ENCODE measurements around the gene TMEM212.
"Not testable (repeated sequence)": the region's sequence is repeated elsewhere in the genome, so short reads cannot be mapped to it uniquely, and the experiment has no call there.

Gene TMEM212

DNA sequence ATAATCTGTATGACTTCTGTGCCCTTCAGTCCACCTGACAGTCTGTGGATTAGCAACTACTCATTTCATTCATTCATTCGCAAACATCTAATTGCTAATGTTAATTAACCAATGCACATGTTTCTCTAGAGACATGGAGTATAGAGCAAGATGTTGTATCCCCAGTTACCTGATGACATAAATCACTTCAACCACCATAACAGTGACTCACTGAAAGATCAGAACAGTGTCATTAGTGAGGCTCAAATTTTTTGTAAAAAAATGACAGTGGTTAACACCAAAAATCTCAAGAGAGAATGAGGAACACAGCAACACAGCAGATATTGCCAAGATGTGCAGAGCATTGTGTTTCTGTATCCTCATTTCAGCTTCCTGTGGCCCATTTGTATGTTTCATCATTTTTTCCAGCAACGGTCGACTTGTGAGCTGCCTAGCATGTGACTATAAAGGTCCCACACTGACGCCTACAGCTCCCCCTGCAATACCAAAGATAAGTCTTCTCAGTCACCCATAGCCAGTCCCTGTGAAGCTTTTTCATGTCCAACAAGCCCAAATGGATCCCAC, 29.2 kb upstream of the TMEM212 start:
- Histone ChIP-seq H3K4me3 (ENCODE audit: insufficient read length, low read depth) (no peak overlapping the region), H3K4me1 (ENCODE audit: insufficient read depth, insufficient read length) (peaks cover 3% of the 10 kb centered on the region), H3K27me3 (ENCODE audit: insufficient read depth, insufficient read length) (peaks cover 29% of the 10 kb centered on the region), H3K9me3 (ENCODE audit: insufficient read depth, low read length) (0 out of 2 replicates have a peak, but pooled peaks cover 4% of the 10 kb centered on the region), H3K9ac (ENCODE audit: insufficient read length, low read depth) (no peak overlapping the region), H3K36me3 (ENCODE audit: insufficient read depth, insufficient read length, low read length) (no peaks in the 10 kb centered on the region)
- TF ChIP-seq YY1 (IDR thresholded peaks at IDR 0.05; ENCODE audit: insufficient read depth, insufficient read length) (no peak), SUZ12 (IDR thresholded peaks at IDR 0.05; ENCODE audit: extremely low read depth, insufficient read depth, insufficient read length) (no peak), ZNF274 (IDR thresholded peaks at IDR 0.05; ENCODE audit: low read depth, low read length) (no peak)
- no peak for DNase-seq (ENCODE audit: low read depth, low spot score)

DNA sequence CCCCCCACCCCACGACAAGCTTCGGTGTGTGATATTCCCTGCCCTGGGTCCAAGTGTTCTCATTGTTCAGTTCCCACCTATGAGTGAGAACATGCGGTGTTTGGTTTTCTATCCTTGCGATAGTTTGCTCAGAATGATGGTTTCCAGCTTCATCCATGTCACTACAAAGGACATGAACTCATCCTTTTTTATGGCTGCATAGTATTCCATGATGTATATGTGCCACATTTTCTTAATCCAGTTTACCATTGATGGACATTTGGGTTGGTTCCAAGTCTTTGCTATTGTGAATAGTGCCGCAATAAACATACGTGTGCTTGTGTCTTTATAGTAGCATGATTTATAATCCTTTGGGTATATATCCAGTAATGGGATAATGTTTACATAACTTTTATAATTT, 28.5 kb upstream of the TMEM212 start:
- not testable (repeated sequence) for DNase-seq (ENCODE audit: low read depth, low spot score); H3K9ac ChIP-seq (ENCODE audit: insufficient read length, low read depth); H3K4me1 ChIP-seq (ENCODE audit: insufficient read depth, insufficient read length); H3K4me3 ChIP-seq (ENCODE audit: insufficient read length, low read depth); H3K36me3 ChIP-seq (ENCODE audit: insufficient read depth, insufficient read length, low read length); H3K9me3 ChIP-seq (ENCODE audit: insufficient read depth, low read length)
- H3K27me3 ChIP-seq (ENCODE audit: insufficient read depth, insufficient read length) = peaks cover 22% of the 10 kb centered on the region

DNA sequence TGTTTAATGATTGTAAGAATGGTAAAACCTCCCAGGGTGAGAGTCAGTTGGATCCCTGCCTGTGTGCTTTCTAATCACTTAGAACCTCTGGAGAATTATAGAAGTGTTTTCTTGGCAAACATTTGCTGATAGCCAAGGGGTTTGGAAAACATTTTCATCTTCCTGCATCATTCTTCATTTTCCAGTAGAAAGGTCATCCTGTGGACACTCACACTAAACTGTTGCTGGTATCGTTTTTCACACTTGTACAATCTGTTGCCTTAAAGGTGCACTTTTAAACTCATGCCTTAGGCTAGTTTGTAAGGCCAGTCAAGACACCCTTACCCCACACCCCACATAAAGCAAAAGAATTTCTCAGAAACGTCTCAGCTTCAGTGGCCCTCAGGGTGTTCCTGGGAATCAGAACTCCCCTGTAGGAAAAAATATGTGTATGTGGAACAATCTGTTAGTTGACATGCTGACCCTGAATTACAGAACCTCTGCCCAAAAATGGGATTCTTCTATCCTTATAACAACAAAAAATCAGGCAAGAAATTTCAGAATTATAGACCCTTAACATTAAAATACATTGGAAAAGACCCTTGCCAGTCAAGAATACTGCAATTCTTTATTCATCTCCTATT, 27.1 kb upstream of the TMEM212 start:
- no peaks in the 10 kb centered on the region for H3K36me3 ChIP-seq (ENCODE audit: insufficient read depth, insufficient read length, low read length)
- no peak overlapping the region for H3K9ac ChIP-seq (ENCODE audit: insufficient read length, low read depth)
- no peak for DNase-seq (ENCODE audit: low read depth, low spot score)
- H3K4me3 ChIP-seq (ENCODE audit: insufficient read length, low read depth) = no peak overlapping the region
- TF ChIP-seq SUZ12 (IDR thresholded peaks at IDR 0.05; ENCODE audit: extremely low read depth, insufficient read depth, insufficient read length) (no peak), YY1 (IDR thresholded peaks at IDR 0.05; ENCODE audit: insufficient read depth, insufficient read length) (no peak), ZNF274 (IDR thresholded peaks at IDR 0.05; ENCODE audit: low read depth, low read length) (no peak)
- H3K9me3 ChIP-seq (ENCODE audit: insufficient read depth, low read length) = 0 out of 2 replicates have a peak, but pooled peaks cover 4% of the 10 kb centered on the region
- peaks cover 3% of the 10 kb centered on the region for H3K4me1 ChIP-seq (ENCODE audit: insufficient read depth, insufficient read length)
- peaks cover 9% of the 10 kb centered on the region for H3K27me3 ChIP-seq (ENCODE audit: insufficient read depth, insufficient read length)

DNA sequence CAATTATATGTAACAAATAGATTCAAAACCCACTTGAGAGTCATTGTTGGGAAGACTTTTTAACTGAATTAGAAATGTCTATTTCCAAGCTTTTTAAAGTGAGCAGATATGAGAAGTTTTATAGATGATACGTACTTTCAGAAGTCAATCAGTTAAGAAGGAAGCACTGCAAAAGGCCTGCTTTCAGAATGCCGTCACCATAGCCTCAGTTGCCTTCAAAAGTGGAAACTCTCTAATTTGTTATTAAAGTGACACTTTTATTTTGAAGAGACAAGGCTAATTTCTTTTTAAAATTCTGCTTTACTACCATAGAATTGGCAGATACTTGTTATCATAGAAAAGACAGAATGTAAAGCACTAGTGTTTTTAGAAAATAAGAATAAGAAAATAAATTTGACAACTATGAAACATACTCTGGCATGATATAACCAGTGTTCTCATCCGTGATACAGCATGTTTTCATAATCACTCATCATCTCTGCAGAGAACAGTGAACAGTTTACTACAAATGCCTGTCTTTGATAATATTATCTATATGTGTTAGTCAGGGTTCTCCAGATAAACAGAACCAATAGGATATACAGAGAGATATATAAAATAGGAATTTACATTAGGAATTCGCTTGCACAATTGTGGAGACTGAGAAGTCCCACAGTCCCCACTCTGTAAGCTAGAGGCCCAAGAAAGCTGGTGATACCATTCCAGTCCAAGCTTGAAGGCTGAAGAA, 25.9 kb upstream of the TMEM212 start:
- no peak for DNase-seq (ENCODE audit: low read depth, low spot score)
- Histone ChIP-seq H3K4me3 (ENCODE audit: insufficient read length, low read depth) (no peak overlapping the region), H3K27me3 (ENCODE audit: insufficient read depth, insufficient read length) (no peaks in the 10 kb centered on the region), H3K9ac (ENCODE audit: insufficient read length, low read depth) (no peak overlapping the region), H3K4me1 (ENCODE audit: insufficient read depth, insufficient read length) (no peaks in the 10 kb centered on the region), H3K9me3 (ENCODE audit: insufficient read depth, low read length) (0 out of 2 replicates have a peak, but pooled peaks cover 4% of the 10 kb centered on the region), H3K36me3 (ENCODE audit: insufficient read depth, insufficient read length, low read length) (no peaks in the 10 kb centered on the region)
- TF ChIP-seq YY1 (IDR thresholded peaks at IDR 0.05; ENCODE audit: insufficient read depth, insufficient read length) (no peak), SUZ12 (IDR thresholded peaks at IDR 0.05; ENCODE audit: extremely low read depth, insufficient read depth, insufficient read length) (no peak), ZNF274 (IDR thresholded peaks at IDR 0.05; ENCODE audit: low read depth, low read length) (no peak)

DNA sequence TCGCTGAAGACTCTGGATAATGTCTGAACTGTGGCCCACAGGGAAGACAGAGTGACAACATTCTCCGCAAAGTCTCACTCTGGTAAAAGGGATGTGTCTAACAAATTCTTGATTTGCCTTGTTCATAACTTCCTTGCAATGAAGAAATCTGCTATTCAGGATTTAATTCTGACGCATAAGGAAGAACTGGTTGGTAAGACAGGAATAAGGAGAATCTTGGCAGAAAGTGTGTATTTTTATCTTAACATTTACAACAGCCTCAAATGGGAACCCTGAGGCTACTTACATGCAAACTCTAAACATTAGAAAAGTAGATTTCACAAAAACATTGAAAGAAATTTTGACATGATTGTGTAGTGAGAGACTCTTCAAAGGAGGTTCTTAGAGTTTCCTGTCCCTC, 22.1 kb upstream of the TMEM212 start:
- no peak for DNase-seq (ENCODE audit: low read depth, low spot score)
- Histone ChIP-seq H3K4me1 (ENCODE audit: insufficient read depth, insufficient read length) (no peaks in the 10 kb centered on the region), H3K9ac (ENCODE audit: insufficient read length, low read depth) (no peak overlapping the region), H3K9me3 (ENCODE audit: insufficient read depth, low read length) (0 out of 2 replicates have a peak, but pooled peaks cover 4% of the 10 kb centered on the region), H3K4me3 (ENCODE audit: insufficient read length, low read depth) (no peak overlapping the region), H3K27me3 (ENCODE audit: insufficient read depth, insufficient read length) (no peaks in the 10 kb centered on the region), H3K36me3 (ENCODE audit: insufficient read depth, insufficient read length, low read length) (no peaks in the 10 kb centered on the region)
- TF ChIP-seq ZNF274 (IDR thresholded peaks at IDR 0.05; ENCODE audit: low read depth, low read length) = no peak
- TF ChIP-seq YY1 (IDR thresholded peaks at IDR 0.05; ENCODE audit: insufficient read depth, insufficient read length) = no peak
- TF ChIP-seq SUZ12 (IDR thresholded peaks at IDR 0.05; ENCODE audit: extremely low read depth, insufficient read depth, insufficient read length) = no peak

DNA sequence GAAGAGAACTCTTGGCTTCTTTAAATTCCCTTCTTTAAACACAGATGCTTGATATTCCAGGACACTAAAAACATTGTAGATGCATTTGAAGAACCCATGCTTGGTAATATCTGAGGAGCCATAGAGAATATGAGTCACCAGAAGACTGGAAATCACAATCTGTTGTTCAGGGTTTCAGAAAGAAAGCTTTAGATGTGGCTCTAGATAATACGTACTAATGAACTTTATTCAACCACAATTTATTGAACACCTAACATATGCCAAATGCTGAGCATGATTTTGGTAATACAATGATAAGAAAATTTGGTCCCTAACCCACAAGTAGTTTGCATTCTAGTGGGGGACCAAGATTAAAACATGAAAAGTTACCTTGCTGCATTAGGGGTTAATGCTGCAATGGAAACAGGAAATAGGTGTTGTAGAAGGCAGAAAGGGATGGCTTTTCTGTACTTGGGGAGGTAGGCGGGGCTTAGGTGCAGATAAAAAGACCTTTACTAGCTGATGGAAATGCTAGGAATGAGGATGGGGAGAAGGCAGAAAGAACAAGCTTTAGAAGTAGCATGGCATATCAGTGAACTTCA, 21.3 kb upstream of the TMEM212 start:
- DNase-seq (ENCODE audit: low read depth, low spot score) = no peak
- TF ChIP-seq YY1 (IDR thresholded peaks at IDR 0.05; ENCODE audit: insufficient read depth, insufficient read length) = no peak
- no peak for TF ChIP-seq SUZ12 (IDR thresholded peaks at IDR 0.05; ENCODE audit: extremely low read depth, insufficient read depth, insufficient read length)
- TF ChIP-seq ZNF274 (IDR thresholded peaks at IDR 0.05; ENCODE audit: low read depth, low read length) = no peak
- Histone ChIP-seq H3K27me3 (ENCODE audit: insufficient read depth, insufficient read length) (no peaks in the 10 kb centered on the region), H3K9ac (ENCODE audit: insufficient read length, low read depth) (no peak overlapping the region), H3K4me1 (ENCODE audit: insufficient read depth, insufficient read length) (no peaks in the 10 kb centered on the region), H3K4me3 (ENCODE audit: insufficient read length, low read depth) (no peak overlapping the region), H3K36me3 (ENCODE audit: insufficient read depth, insufficient read length, low read length) (no peaks in the 10 kb centered on the region), H3K9me3 (ENCODE audit: insufficient read depth, low read length) (0 out of 2 replicates have a peak, but pooled peaks cover 4% of the 10 kb centered on the region)
